H1 (cell line): ENCODE data around the gene PGAP3. TPM values are rescaled to one million over a fixed set of nuclear protein-coding genes. Genes with fewer than 3 reads are reported as not detected.

Experiments
- BCL11A ChIP-seq, 2 experiments: IDR thresholded peaks; one replicate each; pipeline ENCODE4 v1.6.1; 2011; ENCODE audit warnings: low read depth in 2 of 2, low read length in 2 of 2, mild to moderate bottlenecking in 2 of 2
- CBX5 ChIP-seq: fragments of 300-800, 300-1000 bp; sonication (generic); IDR thresholded peaks from 2 replicates; pipeline ENCODE4 v1.7.1; 2016; ENCODE audit warnings: antibody characterized with exemption, low read length, low read depth
- CEBPB ChIP-seq: IDR thresholded peaks from 2 replicates; pipeline ENCODE4 v1.6.1; 2012; ENCODE audit warnings: low read depth, low read length
- CHD1 ChIP-seq: IDR thresholded peaks from 2 replicates; pipeline ENCODE4 v1.6.1; 2012; ENCODE audit warnings: low read depth, low read length, improper control_type of control experiment
- CREB1 ChIP-seq: IDR thresholded peaks from 2 replicates; pipeline ENCODE4 v1.6.1; 2012; ENCODE audit warnings: inconsistent platforms
- CTCF ChIP-seq, 3 experiments: IDR thresholded peaks; 1 replicate in 2 of 3; 2 replicates in 1 of 3; pipeline versions ENCODE4 v1.5.1 to v1.6.1; 2011; ENCODE audit warnings: low read length in 3 of 3, mild to moderate bottlenecking in 3 of 3, inconsistent platforms in 2 of 3, low read depth in 1 of 3, moderate library complexity in 1 of 3; ENCODE audit not compliant: insufficient read depth in 1 of 3; ENCODE audit errors: control extremely low read depth in 1 of 3
- EGR1 ChIP-seq: IDR thresholded peaks from 2 replicates; pipeline ENCODE4 v1.6.1; 2011; ENCODE audit warnings: low read depth, low read length, borderline replicate concordance
- FOSL1 ChIP-seq: IDR thresholded peaks from 2 replicates; pipeline ENCODE4 v1.6.1; 2011; ENCODE audit warnings: mild to moderate bottlenecking, low read depth, low read length, moderate library complexity; ENCODE audit not compliant: insufficient read depth
- GABPA ChIP-seq: IDR thresholded peaks from 2 replicates; pipeline ENCODE4 v1.6.1; 2011; ENCODE audit warnings: mild to moderate bottlenecking, low read length, moderate library complexity, borderline replicate concordance; ENCODE audit not compliant: insufficient read depth
- HDAC2 ChIP-seq, 2 experiments: fragments of 300-600 bp in 1 of 2; sonication (generic) in 1 of 2; IDR thresholded peaks; 2 replicates each; pipeline ENCODE4 v1.6.1; 2011 to 2012; ENCODE audit warnings: low read depth in 2 of 2, low read length in 2 of 2, mild to moderate bottlenecking in 2 of 2, moderate library complexity in 2 of 2, borderline replicate concordance in 1 of 2, inconsistent platforms in 1 of 2
- KDM5A ChIP-seq: fragments of 200-600 bp; IDR thresholded peaks from 2 replicates; pipeline ENCODE4 v1.7.1; 2012; ENCODE audit warnings: mild to moderate bottlenecking, low read length, inconsistent platforms, mixed read lengths
- PHF8 ChIP-seq: fragments of 200-600 bp; sonication (generic); conservative IDR thresholded peaks from 2 replicates; pipeline ENCODE4 v1.7.1; 2012; ENCODE audit warnings: low read depth, mild to moderate bottlenecking, inconsistent platforms, low read length, moderate library complexity
- POLR2AphosphoS5 ChIP-seq: IDR thresholded peaks from 2 replicates; pipeline ENCODE4 v1.6.1; 2011; ENCODE audit warnings: low read depth, low read length
- RAD21 ChIP-seq, 2 experiments: IDR thresholded peaks in 1 of 2; conservative IDR thresholded peaks in 1 of 2; 2 replicates each; pipeline ENCODE4 v1.6.1; 2011; ENCODE audit warnings: low read depth in 2 of 2, low read length in 2 of 2, improper control_type of control experiment in 1 of 2, inconsistent platforms in 1 of 2, mild to moderate bottlenecking in 1 of 2, moderate library complexity in 1 of 2
- SAP30 ChIP-seq: fragments of 300-600 bp; sonication (generic); IDR thresholded peaks from 2 replicates; pipeline ENCODE4 v1.7.1; 2012; ENCODE audit warnings: low read length, moderate library complexity, mild to moderate bottlenecking, inconsistent platforms; ENCODE audit not compliant: insufficient read depth, insufficient replicate concordance
- SIRT6 ChIP-seq: IDR thresholded peaks from one replicate; pipeline ENCODE4 v1.7.1; 2012; ENCODE audit warnings: low read length, inconsistent platforms
- SIX5 ChIP-seq: IDR thresholded peaks from 2 replicates; pipeline ENCODE4 v1.6.1; 2011; ENCODE audit warnings: mild to moderate bottlenecking, low read depth, low read length
- SRF ChIP-seq: IDR thresholded peaks from 2 replicates; pipeline ENCODE4 v1.6.1; 2011; ENCODE audit warnings: mild to moderate bottlenecking, low read depth, low read length, moderate library complexity
- TAF7 ChIP-seq: optimal IDR thresholded peaks from 2 replicates; pipeline ENCODE3; 2011; ENCODE audit warnings: low read depth, mild to moderate bottlenecking, inconsistent platforms, low read length, moderate library complexity, borderline replicate concordance
- TBP ChIP-seq: IDR thresholded peaks from 2 replicates; pipeline ENCODE4 v1.6.1; 2011; ENCODE audit warnings: low read depth, low read length, improper control_type of control experiment
- TEAD4 ChIP-seq: IDR thresholded peaks from 2 replicates; pipeline ENCODE4 v1.6.1; 2012; ENCODE audit warnings: low read depth, low read length, inconsistent platforms, mixed read lengths
- polyA plus RNA-seq, 7 experiments: library from polyadenylated mRNA; depleted of rRNA in 3 of 7; stranded (reverse) in 5 of 7; unstranded in 2 of 7; fragments of >200 nt in 5 of 7; fragments of 200-250 nt in 2 of 7; gene quantifications; 1 replicate in 5 of 7; 2 replicates in 1 of 7; 4 replicates in 1 of 7; pipeline versions ENCODE4 v1.2.1 to v1.2.3, GENCODE V29; 2011 to 2013; ENCODE audit warnings: missing spikeins in 2 of 7, mixed read lengths in 2 of 7
- total RNA-seq: library from RNA; stranded (reverse); fragmentation: NEBNext Ultra II Directional; extraction: Animal tissue kit (Norgen Biotek cat#: 25700); gene quantifications from 2 replicates; pipeline ENCODE4 v1.2.1, GENCODE V29; 2021

PGAP3 gene
- total and polyA plus RNA-seq, 2 of the 8 experiments (the other 6 are each of a cell fraction or from before 2014, with no cell fraction given): 21.0 to 30.7 TPM

GRCh38 chr17:39621523-39622379, 66.1 kb downstream of the PGAP3 start (continued):
- TF ChIP-seq BCL11A (IDR thresholded peaks at IDR 0.05; ENCODE audit: low read depth in 2 of 2, low read length in 2 of 2) (no peak), GABPA (peak; percentile 45; the same call in 1 of the 2 replicates), TEAD4 (no peak), RAD21 (IDR thresholded peaks at IDR 0.05 in 1 of 2, conservative IDR thresholded peaks at IDR 0.05 in 1 of 2; ENCODE audit: low read depth in 2 of 2, low read length in 2 of 2) (peak; percentile 96 to 97), SAP30 (no peak), POLR2AphosphoS5 (no peak), FOSL1 (no peak), SRF (0 out of 2 replicates have a peak, but pooled peaks have one; percentile 17), TAF7 (peak; percentile 64), CREB1 (peak; percentile 44; the same call in 1 of the 2 replicates), EGR1 (0 out of 2 replicates have a peak, but pooled peaks have one; percentile 22), CEBPB (no peak), TBP (no peak; the same call in 1 of the 2 replicates), SIRT6 (no peak), KDM5A (no peak), PHF8 (no peak), CHD1 (no peak), CBX5 (no peak), HDAC2 (IDR thresholded peaks at IDR 0.05; ENCODE audit: borderline replicate concordance in 1 of 2, low read depth in 2 of 2, low read length in 2 of 2) (peak in 1 of 2 experiments; percentile 17; a peak in 1 of 4 replicates), SIX5 (no peak), CTCF (IDR thresholded peaks at IDR 0.05; ENCODE audit: control extremely low read depth in 1 of 3, insufficient read depth in 1 of 3, low read depth in 1 of 3, low read length in 3 of 3) (peak; percentile 100)
